GM18868 (cell line): ENCODE data around the gene MYO1D.
A peak's percentile ranks its signal among the peaks of the same experiment; 100 is the strongest.

Source experiments
- ATAC-seq: cut with Tn5 transposase; IDR thresholded peaks from one replicate; pipeline ENCODE4 v1.9.1; 2021; ENCODE audit warnings: mild to moderate bottlenecking, moderate library complexity; ENCODE audit not compliant: unreplicated experiment

Gene MYO1D

DNA sequence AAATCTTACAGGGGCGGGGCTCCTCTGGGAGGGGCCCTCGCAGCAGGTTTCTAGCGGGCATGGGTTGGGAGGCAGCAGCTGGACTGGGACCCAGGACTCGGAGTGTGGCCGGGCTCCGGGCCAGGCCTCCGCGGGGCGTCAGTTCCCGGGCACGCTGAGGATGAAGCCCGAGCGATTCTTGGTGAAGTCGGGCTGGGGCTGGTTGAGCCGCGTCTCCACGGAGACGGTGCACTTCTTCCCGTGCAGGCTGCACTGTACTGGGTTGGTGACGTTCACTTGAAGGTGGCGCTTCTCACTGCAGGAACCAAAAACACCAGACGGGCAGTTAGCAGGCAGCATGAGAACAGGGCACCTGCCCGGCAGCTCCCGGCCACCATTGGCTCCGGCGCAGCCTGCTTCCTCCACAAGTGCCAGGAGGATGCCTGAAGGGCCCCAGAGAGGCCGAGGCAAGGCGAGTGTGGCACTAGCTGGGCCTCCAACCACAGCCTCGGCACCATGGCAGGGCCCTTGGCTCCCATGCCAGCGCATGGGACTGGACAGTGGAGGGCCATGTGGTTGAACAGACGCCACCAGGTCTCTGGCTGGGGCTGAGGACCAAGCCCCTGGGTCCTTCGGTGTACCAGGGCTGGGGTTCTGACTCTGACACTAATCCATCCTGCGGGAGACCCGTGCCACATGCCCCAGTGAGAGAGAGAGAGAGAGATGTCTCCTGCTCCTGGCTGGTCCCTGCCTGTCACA is 382.1 kb downstream of the MYO1D start:
- ATAC-seq = no peak

DNA sequence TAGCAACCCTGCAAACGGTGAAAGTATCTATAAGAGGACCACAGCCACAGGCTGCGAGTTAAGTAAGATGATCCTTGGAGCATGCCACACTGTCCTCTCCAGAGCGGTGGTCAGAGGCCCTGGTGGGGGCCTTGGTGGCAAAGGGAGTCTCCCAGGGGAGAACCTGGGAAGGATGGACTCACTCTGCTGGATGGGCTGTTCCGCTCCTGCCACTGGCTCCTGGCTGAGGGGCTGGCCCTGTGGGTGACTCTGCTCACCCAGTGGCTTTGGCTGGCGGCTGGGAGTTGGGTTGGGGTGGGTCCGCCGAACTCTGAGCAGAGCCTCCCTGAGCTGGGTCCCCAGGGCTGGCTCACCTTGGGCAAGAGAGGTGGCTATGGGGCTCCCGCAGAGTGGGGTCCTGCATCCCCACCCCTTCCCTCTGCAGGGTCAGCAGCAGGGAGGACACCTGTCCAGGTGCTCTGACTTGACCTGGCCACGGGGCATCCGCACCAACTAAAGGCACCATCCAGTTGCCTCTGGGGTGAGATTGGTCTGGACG is 382.9 kb downstream of the MYO1D start:
- ATAC-seq = no peak

DNA sequence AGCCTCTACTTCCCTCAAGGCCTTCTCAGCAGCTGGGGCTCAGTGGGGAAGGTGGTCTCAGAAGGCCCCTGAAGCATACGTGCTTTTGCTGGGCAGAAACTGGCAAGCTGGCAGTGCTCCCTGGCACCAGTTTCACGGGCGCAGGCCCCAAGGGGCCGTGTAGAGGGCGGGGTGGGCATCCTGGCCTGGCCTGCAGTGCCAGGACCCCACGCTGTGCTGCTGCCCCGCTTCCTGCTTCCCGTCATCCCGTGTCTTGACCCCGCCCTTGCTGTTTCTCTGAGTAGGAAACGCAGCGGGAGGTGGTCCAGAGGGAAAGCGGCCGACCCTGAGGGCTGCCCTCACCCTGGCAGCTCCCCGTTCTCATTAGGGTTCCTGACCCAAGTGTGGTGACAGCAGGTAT is 383.4 kb downstream of the MYO1D start:
- no peak for ATAC-seq

DNA sequence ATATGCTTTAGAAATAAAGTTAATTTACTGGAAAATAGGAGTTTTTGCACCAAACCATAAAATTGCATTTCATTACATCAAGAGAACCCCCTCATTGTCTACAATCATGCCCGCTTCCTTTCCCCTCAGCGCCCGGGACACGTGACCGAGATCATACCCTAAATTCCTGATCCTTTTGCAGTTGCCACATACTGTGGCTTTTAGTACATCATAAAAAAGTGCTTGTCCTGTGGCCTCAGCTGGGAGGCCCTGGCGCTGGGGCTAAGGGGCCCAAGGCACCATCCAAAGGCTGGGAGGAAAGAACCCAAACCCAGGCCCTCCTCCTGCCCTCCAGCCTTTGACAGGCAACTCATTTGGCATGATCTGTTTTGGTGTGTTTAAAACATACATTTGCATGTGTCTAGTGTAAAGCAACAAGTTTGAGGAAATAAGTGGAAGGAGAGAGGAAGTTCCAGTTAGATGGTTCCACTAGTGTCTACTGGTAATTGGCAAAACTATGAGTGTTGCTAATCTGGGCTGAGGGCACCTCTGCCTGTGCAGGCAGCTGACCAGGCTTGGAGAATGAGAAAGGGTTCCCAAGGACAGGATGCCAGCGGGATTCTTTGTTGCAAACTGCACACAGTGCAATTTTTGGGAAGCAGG is 384.2 kb downstream of the MYO1D start:
- no peak for ATAC-seq

DNA sequence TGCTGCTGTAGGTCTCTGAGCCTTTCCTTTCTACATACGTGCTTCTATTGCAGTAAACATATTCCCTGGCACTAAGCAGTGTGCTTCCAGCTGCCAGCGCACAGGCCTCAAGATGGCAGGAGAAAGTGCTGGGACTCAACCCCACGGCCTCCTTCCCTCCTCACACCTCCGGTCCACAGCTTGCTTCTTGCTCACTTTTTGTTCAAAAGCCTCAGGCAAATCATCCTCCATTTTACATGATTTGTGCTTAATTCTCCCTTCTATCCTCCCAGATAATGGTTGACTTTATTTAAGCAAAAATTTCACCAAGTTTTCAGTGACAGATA is 384.7 kb downstream of the MYO1D start:
- ATAC-seq = no peak

DNA sequence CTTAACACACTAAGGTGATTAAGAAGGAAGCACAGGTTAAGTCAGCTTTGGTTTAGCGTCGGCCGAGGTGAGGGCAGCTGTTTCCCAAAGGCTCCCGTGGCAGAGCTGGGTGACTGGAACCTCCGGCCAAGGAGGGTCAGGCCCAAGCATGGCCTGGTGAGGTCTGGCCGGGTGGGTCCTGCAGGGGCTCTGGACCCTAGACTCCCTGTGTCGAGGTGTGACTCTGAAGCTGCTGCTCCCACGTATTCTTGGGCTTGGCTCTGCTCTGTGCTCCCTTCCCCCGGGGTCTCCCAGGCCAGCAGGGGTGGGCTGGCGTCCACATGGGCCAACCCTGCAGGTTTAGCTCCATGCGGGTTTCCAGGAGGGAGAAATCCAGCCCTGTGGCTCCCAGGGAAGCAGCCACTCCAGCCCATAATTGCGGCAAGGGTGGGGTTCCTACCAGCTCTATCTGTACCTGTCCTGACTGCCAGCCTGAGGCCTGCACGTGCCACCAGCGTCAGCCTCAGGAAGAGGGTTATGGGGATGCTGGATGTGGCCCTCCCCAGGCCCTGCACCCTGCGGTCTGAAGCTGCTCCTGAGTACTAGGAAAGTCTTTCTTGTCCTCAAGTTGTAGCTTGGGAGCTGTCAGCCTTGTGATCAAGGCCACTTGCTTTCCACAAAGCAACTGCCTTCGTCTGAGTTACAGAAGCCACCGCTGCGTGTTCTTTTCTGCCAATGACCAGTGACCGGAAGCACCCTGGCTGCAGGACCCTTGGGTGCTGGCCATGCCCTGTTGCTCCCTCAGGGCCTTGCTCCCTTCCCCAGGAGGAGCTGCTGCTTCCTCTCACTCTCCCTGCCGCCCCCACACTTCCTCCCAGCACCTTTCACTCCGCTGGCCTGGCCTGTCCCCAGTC is 385.3 kb downstream of the MYO1D start:
- ATAC-seq = no peak

DNA sequence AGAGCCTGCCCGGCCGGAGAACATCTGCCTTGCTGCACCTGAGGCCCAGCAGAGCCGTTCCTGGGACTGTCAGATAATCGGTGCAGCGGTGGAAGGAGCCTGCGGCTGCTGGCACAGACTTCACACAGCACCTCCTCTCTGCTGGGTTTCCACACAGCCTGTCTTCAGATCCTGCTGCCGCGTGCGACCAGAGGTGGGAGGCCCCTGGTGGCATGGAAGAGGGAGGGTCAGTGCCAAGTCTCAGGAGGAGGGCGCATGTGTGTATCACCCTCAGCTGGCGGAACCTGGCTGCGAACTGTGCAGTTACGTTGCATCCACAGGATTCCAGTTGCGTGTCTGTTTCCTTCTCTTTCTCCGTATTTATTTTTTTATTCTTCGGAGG is 386.8 kb downstream of the MYO1D start:
- ATAC-seq = no peak

DNA sequence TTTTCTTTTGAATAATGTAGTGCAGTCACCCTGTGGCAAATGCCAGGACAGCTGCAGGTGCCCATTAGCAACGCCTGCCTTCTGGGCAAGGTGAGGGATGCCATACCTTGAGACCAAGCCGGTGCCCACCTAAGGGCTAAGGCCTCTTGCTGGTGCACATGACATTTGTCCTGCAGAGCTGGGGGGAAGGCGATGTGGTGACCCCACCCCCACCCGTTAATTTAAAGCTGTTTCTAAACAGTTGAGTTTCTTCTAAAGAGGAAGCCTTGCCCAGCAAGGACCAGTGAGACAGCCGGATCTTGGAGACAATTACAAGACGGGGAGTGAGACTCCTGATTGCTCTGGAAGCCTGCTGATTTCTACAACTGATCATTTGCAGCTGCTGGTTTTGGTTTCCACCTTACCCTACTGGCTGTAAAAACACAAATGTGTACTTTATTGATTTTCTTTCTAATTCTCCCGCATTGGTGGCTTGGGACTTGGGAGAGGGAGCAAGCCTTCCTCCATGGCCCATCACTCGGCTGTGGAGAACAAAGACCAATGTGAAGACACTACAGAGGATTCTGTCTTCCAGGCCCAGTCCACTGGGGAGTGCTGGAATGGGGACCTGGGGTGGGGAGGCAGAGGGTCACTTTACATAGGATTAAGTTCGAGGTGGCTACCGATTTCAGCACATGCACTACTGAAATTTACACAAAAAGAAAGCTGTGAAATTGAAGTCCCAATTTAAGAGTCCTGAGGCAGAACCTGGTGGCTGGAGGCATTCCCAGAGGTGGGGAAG is 387.4 kb downstream of the MYO1D start:
- ATAC-seq = no peak

DNA sequence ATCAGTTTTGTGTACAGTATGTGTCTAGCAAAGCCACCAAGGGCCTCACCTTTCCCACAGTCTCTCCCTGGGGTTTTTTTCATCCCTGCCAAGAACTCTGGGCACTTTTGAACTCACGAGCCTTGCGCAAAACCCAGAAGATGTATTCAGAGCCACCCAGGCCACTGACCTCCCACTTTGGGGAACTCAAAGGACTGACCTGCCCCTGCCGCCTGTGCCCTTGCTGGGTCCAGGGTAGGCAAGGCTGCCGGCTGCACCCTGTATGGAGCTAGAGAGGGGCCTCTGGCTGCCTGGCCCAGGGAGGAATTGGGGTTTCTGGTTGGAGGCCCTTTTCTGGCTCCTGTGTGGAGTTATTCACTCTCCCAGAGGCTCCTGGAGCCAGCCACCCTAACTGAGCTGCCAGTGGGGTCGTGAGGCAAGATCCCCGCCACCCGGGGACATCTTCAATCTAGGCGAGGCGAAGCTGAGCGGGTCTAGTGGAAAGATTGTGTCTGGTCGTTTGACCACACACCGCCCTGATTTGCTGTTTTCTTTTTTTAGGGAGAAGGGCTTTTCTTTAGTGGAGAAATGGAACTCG is 388.2 kb downstream of the MYO1D start:
- no peak for ATAC-seq

DNA sequence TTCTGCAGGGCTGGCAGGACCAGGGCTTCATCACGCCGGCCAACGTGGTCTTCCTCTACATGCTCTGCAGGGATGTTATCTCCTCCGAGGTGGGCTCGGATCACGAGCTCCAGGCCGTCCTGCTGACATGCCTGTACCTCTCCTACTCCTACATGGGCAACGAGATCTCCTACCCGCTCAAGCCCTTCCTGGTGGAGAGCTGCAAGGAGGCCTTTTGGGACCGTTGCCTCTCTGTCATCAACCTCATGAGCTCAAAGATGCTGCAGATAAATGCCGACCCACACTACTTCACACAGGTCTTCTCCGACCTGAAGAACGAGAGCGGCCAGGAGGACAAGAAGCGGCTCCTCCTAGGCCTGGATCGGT is 388.8 kb downstream of the MYO1D start:
- no peak for ATAC-seq

DNA sequence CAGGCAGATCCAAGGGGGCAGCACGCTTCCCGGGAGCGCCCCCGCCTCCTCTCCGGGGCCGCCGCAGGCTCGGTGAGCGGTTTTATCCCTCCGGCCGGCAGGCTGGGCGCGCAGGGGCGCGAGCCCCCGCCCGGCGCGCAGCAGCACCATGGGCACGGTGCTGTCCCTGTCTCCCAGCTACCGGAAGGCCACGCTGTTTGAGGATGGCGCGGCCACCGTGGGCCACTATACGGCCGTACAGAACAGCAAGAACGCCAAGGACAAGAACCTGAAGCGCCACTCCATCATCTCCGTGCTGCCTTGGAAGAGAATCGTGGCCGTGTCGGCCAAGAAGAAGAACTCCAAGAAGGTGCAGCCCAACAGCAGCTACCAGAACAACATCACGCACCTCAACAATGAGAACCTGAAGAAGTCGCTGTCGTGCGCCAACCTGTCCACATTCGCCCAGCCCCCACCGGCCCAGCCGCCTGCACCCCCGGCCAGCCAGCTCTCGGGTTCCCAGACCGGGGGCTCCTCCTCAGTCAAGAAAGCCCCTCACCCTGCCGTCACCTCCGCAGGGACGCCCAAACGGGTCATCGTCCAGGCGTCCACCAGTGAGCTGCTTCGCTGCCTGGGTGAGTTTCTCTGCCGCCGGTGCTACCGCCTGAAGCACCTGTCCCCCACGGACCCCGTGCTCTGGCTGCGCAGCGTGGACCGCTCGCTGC is 389.3 kb downstream of the MYO1D start:
- no peak for ATAC-seq

DNA sequence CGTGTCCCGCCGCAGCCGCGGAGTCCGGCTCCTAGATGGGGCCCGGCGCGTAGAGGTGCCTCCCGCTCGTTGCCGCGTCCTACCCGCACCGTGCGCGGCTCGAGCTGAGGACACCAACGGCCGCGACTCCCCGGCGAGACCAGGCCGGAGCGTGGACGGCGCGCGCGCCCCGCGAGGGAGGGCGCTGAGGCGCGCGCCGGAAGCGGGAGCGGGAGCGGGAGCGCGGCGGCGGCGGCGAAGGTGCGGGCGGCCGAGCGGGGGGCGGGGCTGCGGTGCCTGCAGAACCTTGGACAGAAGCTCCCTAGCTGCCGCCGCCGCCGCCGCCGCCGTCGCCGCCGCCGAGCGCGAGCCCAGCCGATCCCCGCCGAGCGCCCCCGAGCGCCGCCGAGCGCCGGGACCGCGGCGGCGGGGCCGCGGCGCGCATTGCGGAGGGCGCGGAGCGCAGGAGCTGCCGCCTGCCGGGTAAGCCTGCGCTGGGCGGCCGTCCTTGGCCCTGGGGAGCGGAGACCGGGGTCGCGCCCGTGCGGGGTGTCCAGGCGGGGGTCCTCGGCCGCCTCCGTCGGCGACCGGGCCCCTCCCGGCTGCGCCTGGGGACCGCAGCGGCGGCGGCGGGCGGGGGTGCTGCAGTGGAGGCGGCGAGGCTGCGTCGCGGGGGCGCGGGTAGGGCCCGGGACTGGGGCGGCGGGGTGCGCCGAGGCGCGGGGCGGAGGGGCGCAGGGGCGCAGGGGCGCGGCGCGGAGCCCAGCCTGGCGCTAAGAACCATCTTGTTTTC is 390.0 kb downstream of the MYO1D start, which contains the start of gene CDK5R1:
Gene CDK5R1, plus strand, starts transcription at position 293 of the 772 bp plus-strand sequence. CDS start 628 bp downstream, outside the sequence.
- peak; percentile 51 for ATAC-seq

DNA sequence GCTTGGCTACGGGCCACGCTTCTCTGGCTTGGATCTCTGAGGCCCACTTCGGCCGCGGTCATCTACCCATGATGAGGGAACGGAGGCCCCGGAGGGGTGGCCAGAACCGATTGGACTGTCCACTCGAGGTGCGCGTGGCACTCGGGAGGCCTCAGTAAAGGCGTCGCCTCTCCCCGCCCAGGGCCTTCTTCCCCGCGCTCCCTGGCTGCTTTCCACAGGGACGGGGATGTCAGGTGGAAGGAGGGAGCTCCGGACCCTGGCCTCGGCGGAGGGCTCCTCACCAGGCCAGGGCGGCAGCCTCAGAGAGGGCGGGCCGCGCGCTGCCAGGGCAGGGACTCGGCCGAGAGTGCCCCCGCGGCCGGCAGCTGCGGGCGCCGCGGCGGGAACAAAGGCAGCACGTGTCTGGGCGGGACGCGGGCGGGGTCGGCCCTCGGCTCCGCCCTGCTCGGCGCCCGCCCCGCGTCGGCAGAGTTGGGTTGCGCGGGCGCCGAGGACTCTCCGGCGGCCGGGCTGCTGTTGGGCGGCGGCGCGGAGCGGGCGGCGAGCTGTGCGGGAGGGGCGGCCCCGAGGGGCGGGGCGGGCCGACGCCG is 390.7 kb downstream of the MYO1D start:
- ATAC-seq = peak; percentile 48

DNA sequence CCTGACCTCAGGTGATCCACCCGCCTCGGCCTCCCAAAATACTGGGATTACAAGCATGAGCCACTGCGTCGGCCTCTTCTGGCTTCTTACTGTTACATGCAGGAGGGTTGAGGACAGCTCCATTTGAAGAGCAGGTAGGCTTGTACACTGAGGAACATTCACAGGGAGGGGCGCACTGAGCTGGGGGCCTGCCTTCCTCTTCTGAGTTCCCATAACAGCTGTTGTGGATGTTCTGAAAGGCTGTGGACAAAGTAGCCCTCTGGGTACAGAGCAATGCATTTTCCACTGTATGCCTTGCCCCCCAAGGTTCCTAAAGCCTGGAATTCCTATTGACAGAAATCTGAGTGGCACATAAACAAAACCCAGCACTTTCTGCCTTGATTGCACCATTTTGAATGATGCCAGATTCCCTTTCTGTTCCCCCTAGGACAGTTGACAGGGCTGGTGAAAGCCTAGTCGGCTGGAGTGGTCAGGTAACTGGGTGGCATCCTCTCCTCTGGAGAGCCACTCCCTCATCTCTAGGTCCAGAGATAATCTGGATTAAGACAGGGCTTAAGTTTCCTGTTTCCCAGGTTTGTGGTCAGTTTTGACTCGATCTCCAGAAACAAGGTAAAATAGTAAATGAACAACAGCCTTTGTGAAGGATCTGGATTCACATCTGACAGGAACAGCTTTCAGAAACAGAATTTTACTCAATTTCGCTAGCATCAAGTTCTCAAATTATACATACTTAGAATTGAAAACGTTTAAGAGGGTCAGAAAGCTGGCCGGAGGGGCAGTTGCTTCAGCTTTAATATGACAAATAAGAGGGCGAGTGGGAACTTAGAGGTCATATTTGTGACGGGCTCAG is 391.4 kb downstream of the MYO1D start:
- ATAC-seq = no peak

DNA sequence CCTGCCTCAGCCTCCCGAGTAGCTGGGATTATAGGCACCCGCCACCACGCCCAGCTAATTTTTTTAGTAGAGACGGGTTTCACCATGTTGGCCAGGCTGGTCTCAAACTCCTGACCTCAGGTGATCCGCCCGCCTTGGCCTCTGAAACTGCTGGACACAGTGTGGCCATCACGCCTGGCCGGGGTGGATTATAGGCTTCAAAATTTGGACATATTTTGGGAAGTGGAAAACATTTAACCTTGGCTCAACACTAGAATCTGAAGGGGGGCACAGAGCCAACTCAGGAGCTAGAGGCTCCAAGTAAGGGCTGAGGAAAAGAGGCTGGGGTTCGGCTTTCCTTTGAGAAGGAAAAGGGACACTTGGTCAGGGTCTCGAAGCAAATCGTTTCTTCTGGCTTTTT is 392.3 kb downstream of the MYO1D start:
- ATAC-seq = no peak

DNA sequence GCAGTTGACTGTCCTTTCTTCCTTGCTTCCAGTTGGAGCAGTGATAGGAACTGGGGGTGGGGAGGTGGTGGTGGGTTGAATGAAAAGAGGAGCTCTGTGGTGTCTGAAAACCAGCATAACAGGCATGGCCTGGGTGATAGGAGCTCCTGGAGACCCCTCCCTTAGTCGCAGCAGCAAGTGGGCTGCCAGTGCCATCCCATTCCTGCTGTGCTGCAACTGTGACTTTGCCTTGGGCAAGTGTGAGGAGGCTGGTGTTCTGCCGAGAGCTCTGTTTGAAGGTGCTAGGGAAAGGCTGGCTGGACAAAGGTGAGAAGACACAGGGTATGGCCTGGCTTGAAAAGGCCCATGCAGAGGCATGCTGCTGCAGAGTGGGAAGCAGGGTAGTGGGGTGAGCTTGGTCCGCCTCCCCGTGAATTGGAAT is 392.9 kb downstream of the MYO1D start:
- no peak for ATAC-seq

DNA sequence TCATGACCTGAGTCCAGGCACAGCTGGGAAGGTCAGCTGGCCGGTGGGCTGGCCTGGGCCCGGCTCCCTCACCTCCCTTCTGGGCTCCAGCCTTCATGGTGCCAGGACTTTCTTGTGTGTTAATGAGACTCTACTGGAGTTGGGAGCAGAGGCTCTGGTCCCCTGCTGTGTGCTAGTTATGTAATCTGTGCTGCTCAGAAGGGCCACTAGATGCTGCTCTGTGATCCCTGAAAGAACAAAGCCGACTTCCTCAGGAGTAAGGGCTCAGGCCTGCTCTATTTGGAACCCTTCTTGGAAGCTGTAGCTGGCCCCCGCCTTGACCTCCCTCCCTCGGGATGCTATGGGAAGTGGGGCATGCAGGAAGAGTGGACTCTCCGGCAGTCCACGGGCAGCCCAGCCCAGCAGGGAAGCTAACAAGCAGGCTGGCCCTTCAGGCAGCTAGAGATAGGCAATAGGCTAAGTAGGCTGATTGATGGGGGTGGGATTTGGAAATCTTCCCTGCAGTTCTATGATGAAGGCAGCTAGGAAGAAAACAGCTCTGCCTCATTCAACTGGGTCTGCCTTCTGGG is 393.4 kb downstream of the MYO1D start:
- ATAC-seq = peak; percentile 40
